B cell (primary cell): ENCODE data around the gene CDIPT. TPM values are rescaled to one million over a fixed set of nuclear protein-coding genes. Genes with fewer than 3 reads are reported as not detected.

ENCODE experiments used
- ATAC-seq: fragments of 200-7000 bp; cut with Tn5 transposase; one replicate; pipeline ENCODE4 v1.10.0; 2021; ENCODE audit warnings: low read depth, mild to moderate bottlenecking, moderate number of reproducible peaks, moderate library complexity
- CTCF ChIA-PET: fragments of 350-600 bp; sonication (Branson Sonifier 250); formaldehyde crosslinking; loops from one replicate; lab custom pipeline; 2021; ENCODE audit warnings: antibody characterized with exemption, inconsistent platforms; lab: Charles Lee
- POLR2A ChIA-PET: fragments of 350-600 bp; sonication (Branson Sonifier 250); formaldehyde crosslinking; loops from one replicate; lab custom pipeline; 2021; ENCODE audit warnings: antibody characterized with exemption; lab: Charles Lee
- DNase-seq: peaks from one replicate; pipeline ENCODE4 v3.0.0; 2013
- H2AFZ ChIP-seq: 2 replicates; pipeline ENCODE4 v1.6.1; 2012; ENCODE audit warnings: mild to moderate bottlenecking, low read depth, low read length; ENCODE audit not compliant: insufficient read depth, poor library complexity, severe bottlenecking
- H3K27ac ChIP-seq, 2 donors: 1 replicate in 1 of 2; 2 replicates in 1 of 2; pipeline ENCODE4 v1.5.1; 2012 to 2013; ENCODE audit warnings: low read length in 2 of 2, mild to moderate bottlenecking in 2 of 2, moderate library complexity in 1 of 2
- H3K27me3 ChIP-seq, 4 experiments: fragments of 200-600 bp in 1 of 4; sonication (generic) in 1 of 4; replicated peaks in 1 of 4; 1 replicate in 2 of 4; 2 replicates in 2 of 4; pipeline versions ENCODE4 v1.6.1 to v1.7.0; 2013 to 2016; ENCODE audit warnings: low read length in 3 of 4, mild to moderate bottlenecking in 2 of 4, mixed read lengths in 1 of 4, moderate library complexity in 1 of 4; ENCODE audit not compliant: insufficient read depth in 4 of 4, control insufficient read depth in 3 of 4; ENCODE audit errors: control extremely low read depth in 1 of 4
- H3K36me3 ChIP-seq, 2 experiments: replicated peaks in 1 of 2; 1 replicate in 1 of 2; 2 replicates in 1 of 2; pipeline versions ENCODE4 v1.6.1 to v1.7.1; 2013; ENCODE audit warnings: low read length in 1 of 2; ENCODE audit not compliant: insufficient read depth in 2 of 2, control insufficient read depth in 1 of 2; ENCODE audit errors: control extremely low read depth in 1 of 2, extremely low read depth in 1 of 2
- H3K4me1 ChIP-seq, 2 donors: fragments of 200-600 bp in 1 of 2; sonication (generic) in 1 of 2; 1 replicate in 1 of 2; 2 replicates in 1 of 2; pipeline versions ENCODE4 v1.5.1 to v1.6.1; 2013 to 2017; ENCODE audit warnings: low read length in 2 of 2; ENCODE audit not compliant: control insufficient read depth in 2 of 2, insufficient read depth in 2 of 2
- H3K4me2 ChIP-seq: replicated peaks from 2 replicates; pipeline ENCODE3; 2012; ENCODE audit warnings: mild to moderate bottlenecking, low read depth, low read length; ENCODE audit not compliant: poor library complexity, severe bottlenecking
- H3K4me3 ChIP-seq, 5 experiments: fragments of 200-600 bp in 1 of 5; sonication (generic) in 1 of 5; 1 replicate in 3 of 5; 2 replicates in 2 of 5; pipeline versions ENCODE4 v1.5.1 to v1.7.0; 2011 to 2016; ENCODE audit warnings: low read length in 4 of 5, mild to moderate bottlenecking in 4 of 5, low read depth in 2 of 5, control low read depth in 1 of 5, moderate library complexity in 1 of 5; ENCODE audit not compliant: insufficient read depth in 1 of 5; ENCODE audit errors: control extremely low read depth in 1 of 5, extremely low read depth in 1 of 5
- H3K79me2 ChIP-seq: fragments of 200-600 bp; sonication (generic); one replicate; pipeline ENCODE4 v1.6.0; 2016; ENCODE audit warnings: low read length; ENCODE audit not compliant: control insufficient read depth, insufficient read depth
- H3K9ac ChIP-seq: fragments of 200-600 bp; sonication (generic); 2 replicates; pipeline ENCODE4 v1.6.1; 2017; ENCODE audit warnings: mild to moderate bottlenecking, low read length, moderate library complexity
- H3K9me3 ChIP-seq, 3 donors: one replicate each; pipeline versions ENCODE4 v1.6.1 to v1.7.1; 2013; ENCODE audit warnings: low read length in 2 of 3; ENCODE audit not compliant: control insufficient read depth in 2 of 3, insufficient read depth in 1 of 3; ENCODE audit errors: control extremely low read depth in 1 of 3
- H4K20me1 ChIP-seq: 2 replicates; pipeline ENCODE4 v1.6.0; 2012; ENCODE audit warnings: mild to moderate bottlenecking, low read length; ENCODE audit not compliant: insufficient read depth, control insufficient read depth, poor library complexity, severe bottlenecking
- H3K27ac Mint-ChIP-seq: one replicate; pipeline ENCODE4 v1.8.0; 2021; ENCODE audit warnings: mixed read lengths
- H3K27me3 Mint-ChIP-seq: one replicate; pipeline ENCODE4 v1.8.0; 2021; ENCODE audit warnings: mixed read lengths
- H3K4me1 Mint-ChIP-seq: one replicate; pipeline ENCODE4 v1.8.0; 2021; ENCODE audit warnings: mixed read lengths
- H3K4me3 Mint-ChIP-seq: one replicate; pipeline ENCODE4 v1.8.0; 2021; ENCODE audit warnings: mixed read lengths
- H3K9me3 Mint-ChIP-seq: one replicate; pipeline ENCODE4 v1.8.0; 2022; ENCODE audit warnings: mixed read lengths; ENCODE audit not compliant: insufficient read depth
- CTCF ChIP-seq: fragments of 200-600 bp; IDR thresholded peaks from one replicate; pipeline ENCODE4 v1.8.0; 2022; ENCODE audit warnings: antibody characterized with exemption, mild to moderate bottlenecking
- EZH2 ChIP-seq: IDR thresholded peaks from 2 replicates; pipeline ENCODE4 v1.6.1; 2012; ENCODE audit warnings: borderline replicate concordance, low read depth, mild to moderate bottlenecking, moderate library complexity, low read length; ENCODE audit not compliant: insufficient read depth, poor library complexity, severe bottlenecking
- WGBS: methylation state at CpG from one replicate; pipeline ENCODE4 v1.1.5; 2013; ENCODE audit warnings: missing lambda C conversion rate; ENCODE audit not compliant: insufficient coverage; 5-methylcytosine and 5-hydroxymethylcytosine counted together
- intact Hi-C: fragments of 100-400 bp; cut with micrococcal nuclease; formaldehyde crosslinking; loops from one replicate; pipeline ENCODE4 v1.10.0; 2022
- polyA plus RNA-seq: library from polyadenylated mRNA; depleted of rRNA; stranded (reverse); fragments of >200 nt; gene quantifications from 2 replicates; pipeline ENCODE4 v1.2.3, GENCODE V29; 2012
- total RNA-seq, 2 donors: library from RNA; stranded (reverse); fragments of 120-200 nt in 1 of 2; gene quantifications; 1 replicate in 1 of 2; 2 replicates in 1 of 2; pipeline versions ENCODE4 v1.2.3 to v1.2.4, GENCODE V29; 2013 to 2022

The CDIPT gene
- total and polyA plus RNA-seq, 2 donors (not counting 1 experiment from before 2014, with no cell fraction given), result 51.2 to 63.3 TPM

- H3K9ac ChIP-seq, result peak overlapping the region; percentile 65
- TF ChIP-seq EZH2 (no peak), CTCF (no peak)
- H3K4me2 ChIP-seq, result peak overlapping the region; percentile 73
- H3K27ac Mint-ChIP-seq, result peak overlapping the region; percentile 95
- H3K36me3 ChIP-seq, result peaks cover 0 to 22% of the 10 kb centered on the region in 2 experiments
- peak overlapping the region; percentile 96 for H3K4me3 Mint-ChIP-seq
- H3K79me2 ChIP-seq, result peaks cover 94% of the 10 kb centered on the region
- H3K27ac ChIP-seq, result peak overlapping the region; percentile 82 to 95
- ATAC-seq, result peak; percentile 40
- ChIA-PET CTCF (interaction anchor here (0.6 to 5.7 kb wide), 10 partner anchors 10 to 873 kb away, joined by 3 to 66 read pairs (median 4); partner anchors contain the start of genes KIF22 and MAZ), POLR2A (interaction anchor here (0.5 to 1.3 kb wide), 4 partner anchors 15 to 102 kb away, joined by 3 to 4 read pairs (median 3); no protein-coding TSS in a partner anchor)
- WGBS, result 28% methylated on average over 10 of the region's 11 CpGs
- H3K27me3 Mint-ChIP-seq, result no peaks in the 10 kb centered on the region
- H3K27me3 ChIP-seq, result no peaks in the 10 kb centered on the region
- no peaks in the 10 kb centered on the region for H3K9me3 ChIP-seq
- peak overlapping the region; percentile 43 to 93 (median 57) for H3K4me3 ChIP-seq
- peak; percentile 74 for DNase-seq
- H3K4me1 Mint-ChIP-seq, result peaks cover 62% of the 10 kb centered on the region
- peaks cover 39 to 56% of the 10 kb centered on the region in 2 donors for H3K4me1 ChIP-seq
- intact Hi-C loops, result loop anchor here (1.0 to 2.0 kb wide), 2 partner anchors 28 to 42 kb away; partner anchors contain the start of gene CDIPT
- H4K20me1 ChIP-seq, result peaks cover 80% of the 10 kb centered on the region
- H3K9me3 Mint-ChIP-seq, result no peaks in the 10 kb centered on the region
- H2AFZ ChIP-seq, result peak overlapping the region; percentile 61
Observed at GRCh38 chr16:29820730-29821642, 42.0 kb downstream of the CDIPT start.
